RKO (cell line): ENCODE measurements around the gene RBBP8.
"Not testable (repeated sequence)": the region's sequence is repeated elsewhere in the genome, so short reads cannot be mapped to it uniquely, and the experiment has no call there.

Experiments
- DNase-seq: peaks from one replicate; pipeline ENCODE4 v3.0.0-alpha.2; 2016; ENCODE audit warnings: low spot score

The RBBP8 gene

DNA sequence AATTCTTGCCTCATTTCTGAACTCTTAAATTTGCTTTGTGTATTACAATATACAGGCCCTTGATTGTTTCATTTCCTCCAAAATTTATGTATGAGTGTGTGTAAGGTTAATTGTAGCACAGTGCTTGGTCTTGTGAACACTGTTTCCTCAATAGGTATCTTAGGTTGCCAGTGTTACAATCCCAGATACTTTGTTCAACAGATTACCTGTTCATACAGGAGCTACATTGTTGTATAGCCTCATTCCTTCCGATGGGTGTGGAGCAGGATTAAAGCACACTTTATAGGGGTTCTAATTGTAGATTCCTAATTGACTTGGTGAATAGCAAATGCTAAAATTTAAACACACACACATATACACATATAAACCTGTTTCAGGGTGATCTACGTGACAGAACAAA is 10.7 kb downstream of the RBBP8 start:
- no peak for DNase-seq

DNA sequence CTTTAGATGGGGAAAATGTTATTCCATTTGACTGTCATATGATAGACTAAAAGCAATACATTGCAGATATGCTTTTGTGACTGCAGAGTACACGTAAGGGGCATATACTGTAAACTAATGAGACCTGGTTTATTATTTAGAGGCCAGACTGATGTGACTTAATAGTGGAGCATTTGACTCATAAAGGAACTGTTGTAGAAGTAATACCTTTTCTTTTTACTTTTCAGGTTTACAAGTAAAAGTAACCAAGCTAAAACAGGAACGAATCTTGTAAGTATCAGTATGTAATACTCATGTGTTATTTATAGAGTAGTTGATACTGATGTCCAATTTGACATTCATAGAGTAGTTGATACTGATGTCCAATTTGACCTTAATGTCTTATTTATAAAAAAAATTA is 13.1 kb downstream of the RBBP8 start:
- DNase-seq = no peak

DNA sequence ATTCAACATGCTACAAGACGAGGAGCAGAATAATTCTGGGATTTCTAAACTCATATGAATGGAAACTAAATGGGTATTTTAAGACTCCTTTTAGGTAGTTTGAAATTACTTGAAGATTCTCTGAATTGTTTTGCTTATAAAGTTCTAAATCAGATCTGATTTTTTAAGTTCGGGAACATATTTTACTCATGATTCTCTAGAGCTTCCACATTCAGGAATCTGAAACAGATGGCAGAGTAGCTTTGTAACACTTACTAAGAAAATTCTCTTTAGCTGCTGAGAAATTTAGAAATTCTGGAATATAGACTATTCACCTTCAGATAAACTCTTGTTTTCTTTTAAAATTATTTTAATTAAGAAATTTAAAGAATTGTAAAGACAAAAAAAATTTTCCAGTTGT is 13.7 kb downstream of the RBBP8 start:
- DNase-seq = no peak

DNA sequence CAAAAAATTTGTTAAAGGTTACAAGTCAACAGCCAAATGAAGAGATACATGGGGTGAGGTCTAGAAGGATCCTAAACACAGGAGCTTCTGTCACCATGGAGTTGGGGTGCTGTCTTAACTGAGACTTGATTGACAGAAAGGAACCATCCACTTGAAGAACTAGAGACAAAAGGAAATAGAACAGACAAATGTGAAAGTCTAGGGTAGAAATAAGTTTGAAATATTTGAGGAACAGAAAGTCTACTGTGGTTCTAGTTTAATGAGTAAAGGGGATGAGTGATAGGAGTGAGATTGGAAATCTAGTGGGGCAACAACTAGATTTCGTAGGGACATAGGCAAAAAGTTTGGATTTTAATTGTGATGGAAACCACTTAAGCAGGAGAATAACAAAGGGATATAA is 18.7 kb downstream of the RBBP8 start:
- no peak for DNase-seq

- no peak for DNase-seq
Measured at GRCh38 chr18:22952525-22952924, 19.4 kb downstream of the RBBP8 start.

- DNase-seq = not testable (repeated sequence)
Measured at GRCh38 chr18:22953982-22954381, 20.9 kb downstream of the RBBP8 start.

- DNase-seq = no peak
Measured at GRCh38 chr18:22956226-22956625, 23.1 kb downstream of the RBBP8 start.

GRCh38 chr18:22961156-22961555 is 28.0 kb downstream of the RBBP8 start:
- DNase-seq = no peak

DNA sequence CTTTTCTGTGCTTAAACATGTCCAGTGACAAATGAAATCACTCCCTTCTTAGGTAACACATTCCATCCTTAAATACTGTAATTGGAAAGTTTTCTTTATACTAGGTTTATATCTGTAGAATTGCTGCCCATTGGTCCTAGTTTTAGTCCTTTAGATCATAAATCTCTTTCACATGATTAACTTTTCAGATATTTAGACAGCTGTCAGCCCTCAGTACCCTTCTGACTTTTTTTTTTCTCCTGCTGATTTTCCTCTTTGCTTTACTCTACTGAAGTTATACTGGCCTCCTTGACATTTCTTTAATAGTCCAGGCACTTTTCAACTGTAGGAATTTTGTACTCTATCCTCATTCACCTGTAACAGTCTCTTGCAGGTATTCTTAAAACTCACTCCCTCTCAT is 28.9 kb downstream of the RBBP8 start:
- no peak for DNase-seq

GRCh38 chr18:22964116-22964515 is 31.0 kb downstream of the RBBP8 start:
- DNase-seq = no peak

DNA sequence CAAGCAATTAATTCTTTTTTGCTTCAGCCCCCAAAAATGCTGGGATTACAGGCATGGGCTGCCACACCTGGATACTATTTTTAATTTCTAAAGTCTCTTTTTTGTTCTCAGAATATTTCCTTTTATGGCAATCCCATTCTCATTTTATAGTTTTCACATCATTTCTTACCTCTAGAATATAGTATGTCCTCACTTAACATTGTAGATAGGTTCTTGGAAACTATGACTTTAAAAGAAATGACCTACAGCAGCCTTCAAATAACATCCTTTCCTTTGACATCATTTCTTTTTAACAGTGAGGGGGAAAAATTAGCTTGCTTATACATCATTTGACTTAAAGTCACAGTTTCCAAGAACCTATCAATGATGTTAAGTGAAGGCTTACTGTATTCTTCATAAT is 31.6 kb downstream of the RBBP8 start:
- no peak for DNase-seq

DNA sequence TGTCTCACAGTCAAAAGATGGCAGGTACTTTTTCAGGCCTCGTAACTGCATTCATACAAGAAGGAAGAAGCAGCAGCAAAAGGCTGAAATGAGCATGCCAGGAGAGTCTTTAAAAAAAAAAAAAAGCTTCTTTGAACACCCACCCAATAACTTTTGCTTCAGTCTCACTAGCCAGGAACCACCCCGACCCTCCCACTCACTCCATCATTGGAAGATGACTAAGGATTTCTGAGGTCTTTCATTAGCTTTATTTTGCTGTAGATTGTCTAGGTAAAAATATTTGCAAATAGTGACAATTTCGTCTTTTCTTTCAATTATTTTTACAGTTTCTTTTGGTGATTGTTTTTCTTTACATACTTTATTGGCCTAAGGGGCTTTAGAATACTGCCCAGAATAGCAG is 37.9 kb downstream of the RBBP8 start:
- no peak for DNase-seq

DNA sequence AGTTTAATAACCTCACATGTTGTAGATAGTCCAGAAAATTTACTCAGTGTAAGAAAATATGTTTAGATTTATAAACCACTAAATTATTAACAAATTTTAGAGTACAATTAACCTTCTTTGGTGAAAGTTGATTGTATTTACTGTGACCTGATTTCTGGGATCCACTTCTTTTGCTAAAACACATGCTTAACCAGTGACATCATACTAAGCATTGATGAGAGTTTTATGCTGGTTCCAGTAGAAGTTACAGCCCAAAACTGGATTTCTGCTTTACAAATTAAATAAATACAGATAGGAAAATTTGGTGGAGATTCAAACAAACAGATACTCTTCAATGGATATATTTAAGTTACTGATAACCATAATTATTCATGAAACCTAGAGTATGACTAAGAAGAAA is 40.9 kb downstream of the RBBP8 start:
- no peak for DNase-seq

DNA sequence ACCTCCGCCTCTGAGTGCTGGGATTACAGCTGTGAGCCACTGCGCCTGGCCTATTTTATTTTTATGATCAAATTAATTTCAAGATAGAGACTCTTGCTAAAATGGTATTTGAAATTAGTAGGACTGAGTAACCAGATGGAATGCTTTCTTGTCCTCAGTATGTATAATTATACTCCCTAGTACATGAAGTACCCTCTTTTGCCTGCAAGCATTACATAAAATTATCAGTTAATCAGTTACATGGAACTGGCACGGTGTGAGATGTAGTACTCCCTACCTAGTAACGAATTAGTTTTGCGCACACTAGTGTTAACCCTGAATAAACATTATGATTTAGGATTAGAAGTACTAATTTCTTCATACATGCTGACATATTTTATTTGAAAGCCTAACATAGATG is 41.6 kb downstream of the RBBP8 start:
- DNase-seq = no peak

DNA sequence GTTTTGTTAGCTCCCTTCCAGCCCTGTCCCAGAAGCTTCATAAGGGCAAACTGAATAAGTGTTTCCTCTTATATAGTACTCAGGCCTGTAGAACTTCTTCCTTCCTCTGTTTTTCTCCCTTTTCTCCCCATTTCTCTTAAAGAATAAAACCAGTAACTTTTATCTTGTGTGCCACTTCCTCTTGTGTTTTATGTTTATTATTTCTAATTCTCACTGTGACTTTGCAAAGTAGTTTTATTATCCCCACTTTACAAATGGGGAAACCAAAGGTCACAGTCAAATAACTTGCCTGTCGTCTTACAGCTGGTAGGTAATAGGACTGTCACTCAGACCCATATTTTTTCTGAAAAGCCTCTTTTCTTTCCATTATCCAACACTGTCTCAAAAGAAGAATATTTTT is 42.4 kb downstream of the RBBP8 start:
- no peak for DNase-seq

GRCh38 chr18:22977847-22978701 is 44.9 kb downstream of the RBBP8 start:
- peak; percentile 84 for DNase-seq

GRCh38 chr18:22980394-22980793 is 47.3 kb downstream of the RBBP8 start:
- no peak for DNase-seq

DNA sequence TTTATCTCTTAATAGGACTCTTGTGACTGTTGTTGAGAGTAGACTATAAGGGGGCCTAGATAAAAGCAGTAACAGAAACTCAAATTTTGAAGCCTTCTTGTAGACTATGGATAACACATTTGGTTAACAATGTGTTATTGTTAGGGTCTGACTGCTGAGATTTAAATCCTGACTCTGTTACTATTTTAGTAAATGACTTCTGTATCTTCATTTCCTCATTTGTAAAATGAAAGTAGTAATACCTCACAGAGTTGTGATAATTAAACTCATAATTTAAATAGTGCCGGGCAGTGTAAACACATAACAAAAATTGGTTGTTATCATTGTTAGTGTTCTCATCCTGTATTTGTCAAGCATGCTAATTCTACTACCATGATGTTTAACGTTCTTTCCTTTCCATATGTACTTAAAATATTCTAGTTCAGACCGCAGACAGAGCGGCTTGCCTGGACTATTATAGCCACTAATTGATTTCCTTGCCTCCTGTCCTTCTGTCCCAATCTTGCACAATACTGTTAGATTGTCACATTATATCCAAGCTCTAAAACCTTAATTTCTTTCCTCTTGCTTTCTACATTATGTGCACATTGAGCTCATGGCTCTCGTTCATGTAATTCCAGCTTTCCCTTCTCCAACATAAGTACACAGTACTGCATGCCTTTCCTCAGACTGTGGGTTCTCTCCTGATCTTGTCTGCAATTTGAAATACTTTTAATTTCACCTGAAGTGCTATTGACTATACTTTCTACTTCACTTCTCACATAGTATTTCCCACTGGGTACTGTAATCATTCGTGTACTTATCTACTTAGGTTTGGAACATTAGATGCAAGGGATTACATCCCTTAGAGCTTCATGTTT is 48.4 kb downstream of the RBBP8 start:
- no peak for DNase-seq

DNA sequence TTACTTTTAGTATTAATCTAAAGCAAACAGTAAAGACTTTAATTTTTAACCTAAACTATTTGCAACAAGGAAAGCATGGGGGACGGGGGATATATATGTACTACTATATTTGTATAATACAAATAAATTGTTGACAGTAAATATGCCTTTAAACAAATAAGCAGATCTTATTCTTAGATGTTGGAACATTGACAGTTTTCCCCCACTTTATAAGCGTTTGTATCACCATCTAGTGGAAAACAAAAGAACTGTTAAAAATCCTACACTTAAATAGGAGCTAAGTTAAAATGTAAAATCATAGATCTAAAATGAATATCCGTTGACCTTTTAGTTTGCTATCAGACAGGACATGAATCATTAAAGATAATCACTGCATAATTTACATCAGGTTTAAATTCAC is 50.0 kb downstream of the RBBP8 start:
- peak; percentile 69 for DNase-seq

- no peak for DNase-seq
Measured at GRCh38 chr18:22985250-22985649, 52.1 kb downstream of the RBBP8 start.

GRCh38 chr18:22987547-22988189 is 54.5 kb downstream of the RBBP8 start:
- no peak for DNase-seq

- DNase-seq = no peak
Measured at GRCh38 chr18:22988208-22988607, 55.1 kb downstream of the RBBP8 start.

DNA sequence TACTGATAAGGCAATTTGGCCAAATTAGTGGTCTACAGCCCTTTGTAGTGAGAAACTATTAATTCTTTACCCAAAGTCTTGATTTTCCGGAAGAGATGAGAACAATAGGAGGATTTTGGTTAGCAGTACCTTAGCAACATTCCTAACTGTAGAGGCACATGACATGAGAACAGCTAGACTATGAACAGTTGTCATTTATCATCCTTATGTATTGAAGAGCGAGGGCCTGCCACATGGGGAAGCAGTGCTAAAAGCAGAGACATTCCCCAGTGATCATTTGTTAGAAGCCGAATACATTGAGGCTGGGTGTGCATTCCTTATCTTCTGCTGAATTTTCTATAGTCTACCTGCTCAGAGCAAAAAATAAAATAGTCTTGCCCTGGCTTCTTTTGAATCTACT is 65.2 kb downstream of the RBBP8 start:
- DNase-seq = no peak
